Transverse colon (tissue), 3 donors: ENCODE measurements around the gene SRSF3.

Source experiments
- CTCF ChIP-seq, 5 experiments: fragments of 200-600 bp in 3 of 5; fragments of 450-650 bp in 2 of 5; sonication (generic) in 3 of 5; IDR thresholded peaks; 1 replicate in 2 of 5; 2 replicates in 3 of 5; pipeline ENCODE4 v1.5.1; 2016 to 2017; ENCODE audit warnings: antibody characterized with exemption in 5 of 5, inconsistent platforms in 3 of 5, mild to moderate bottlenecking in 2 of 5, moderate library complexity in 1 of 5
- EP300 ChIP-seq: sonication (generic); formaldehyde crosslinking; IDR thresholded peaks from one replicate; pipeline ENCODE4 v1.6.1; 2017; ENCODE audit warnings: antibody characterized with exemption, low read depth
- POLR2A ChIP-seq: fragments of 450-650 bp; IDR thresholded peaks from one replicate; pipeline ENCODE4 v1.6.1; 2016; ENCODE audit warnings: antibody characterized with exemption, mild to moderate bottlenecking, moderate library complexity

DNA sequence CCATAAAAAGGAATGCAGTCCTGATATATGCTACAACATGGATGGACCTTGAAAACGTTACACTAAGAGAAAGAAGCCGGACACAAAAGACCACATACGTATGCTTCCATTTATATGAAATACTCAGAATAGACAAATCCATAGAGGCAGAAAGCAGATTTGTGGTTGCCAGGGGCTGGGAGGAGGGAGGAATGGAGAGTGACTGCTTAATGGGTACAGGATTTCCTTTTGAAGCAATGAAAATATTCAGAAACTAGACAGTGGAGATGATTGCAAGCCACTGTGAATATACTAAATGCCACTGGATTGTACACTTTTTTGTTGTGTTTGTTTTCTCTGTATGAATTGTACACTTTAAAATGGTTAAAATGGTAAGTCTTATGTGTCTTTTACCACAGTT, 54.9 kb downstream of the SRSF3 start:
- no peak for TF ChIP-seq CTCF (IDR thresholded peaks at IDR 0.05)
- TF ChIP-seq POLR2A: no peak
- no peak for TF ChIP-seq EP300
